Endothelial cell of umbilical vein (primary cell): Measurements from ENCODE around the gene ST3GAL4.

ENCODE experiments used
- CTCF ChIP-seq, 2 donors: IDR thresholded peaks; 1 replicate in 1 of 2; 2 replicates in 1 of 2; pipeline ENCODE4 v1.5.1; 2011; ENCODE audit warnings: low read length in 2 of 2, mild to moderate bottlenecking in 2 of 2, moderate library complexity in 2 of 2, control low read depth in 1 of 2, inconsistent platforms in 1 of 2, low read depth in 1 of 2; ENCODE audit not compliant: insufficient read depth in 1 of 2; ENCODE audit errors: extremely low read depth in 1 of 2
- EZH2 ChIP-seq: IDR thresholded peaks from 2 replicates; pipeline ENCODE4 v1.6.1; 2012; ENCODE audit warnings: borderline replicate concordance, low read depth, mild to moderate bottlenecking, moderate library complexity, low read length, inconsistent platforms; ENCODE audit not compliant: severe bottlenecking
- FOS ChIP-seq: IDR thresholded peaks from 2 replicates; pipeline ENCODE4 v1.6.1; 2011; ENCODE audit warnings: mild to moderate bottlenecking, low read length, moderate library complexity, borderline replicate concordance; ENCODE audit not compliant: insufficient read depth
- JUN ChIP-seq: IDR thresholded peaks from 2 replicates; pipeline ENCODE4 v1.6.1; 2011; ENCODE audit warnings: borderline replicate concordance, low read depth; ENCODE audit not compliant: insufficient read length, insufficient read depth
- POLR2A ChIP-seq: IDR thresholded peaks from 2 replicates; pipeline ENCODE4 v1.6.1; 2012; ENCODE audit warnings: low read depth, mild to moderate bottlenecking, control low read depth, low read length
- POLR2AphosphoS5 ChIP-seq: IDR thresholded peaks from 2 replicates; pipeline ENCODE4 v1.6.1; 2012; ENCODE audit warnings: low read depth, mild to moderate bottlenecking, control low read depth, low read length, moderate library complexity; ENCODE audit not compliant: insufficient read depth

DNA sequence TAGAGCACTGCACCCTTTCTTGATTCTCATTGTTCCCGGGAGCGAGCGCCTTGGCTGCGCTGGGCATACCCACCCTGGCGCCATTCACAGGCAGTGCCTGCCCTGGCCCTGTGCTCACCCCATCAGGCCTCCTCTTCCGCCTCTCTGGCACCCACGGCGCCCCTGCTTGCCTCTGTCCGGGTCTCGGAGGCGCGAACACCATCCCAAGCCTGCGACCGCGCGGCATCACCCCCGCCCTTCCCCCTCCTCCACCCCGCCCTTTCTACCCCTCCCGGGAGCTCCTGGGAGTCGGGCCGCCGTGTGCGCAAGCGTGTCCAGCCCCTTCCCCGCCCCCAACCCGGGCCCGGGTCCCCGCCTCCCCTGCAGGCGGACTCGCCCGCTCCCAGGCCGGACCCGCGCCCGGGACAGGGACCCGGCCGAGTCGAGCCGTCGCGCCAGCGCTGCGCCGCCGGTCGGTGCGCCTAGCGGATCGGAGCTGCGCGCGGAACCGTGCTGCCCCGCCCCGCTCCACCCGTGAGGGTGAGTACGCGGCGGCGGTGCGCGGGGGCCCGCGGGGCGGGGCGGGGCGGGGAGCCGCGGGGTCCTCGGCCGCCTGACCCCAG is at the start of gene ST3GAL4:
- no peak for TF ChIP-seq CTCF (IDR thresholded peaks at IDR 0.05; ENCODE audit: extremely low read depth in 1 of 2, insufficient read depth in 1 of 2, low read depth in 1 of 2, low read length in 2 of 2)
- peak; percentile 82 for TF ChIP-seq POLR2A
- TF ChIP-seq POLR2AphosphoS5 = peak; percentile 73
- no peak for TF ChIP-seq EZH2
- TF ChIP-seq FOS = no peak
- no peak for TF ChIP-seq JUN
